Measurements from ENCODE around the gene CARTPT. TPM values are rescaled to one million over a fixed set of nuclear protein-coding genes. Genes with fewer than 3 reads are reported as not detected.

CARTPT gene
- total RNA-seq, 4 donors from 2014 or later, result not detected

GRCh38 chr5:71700803-71701202, 18.3 kb upstream of the CARTPT start:
- intact Hi-C loops (cut with DNase I; ENCODE audit: low total_unique reads), result no loop called here
- no peak overlapping the region for H3K4me3 ChIP-seq (ENCODE audit: low read depth, poor library complexity, severe bottlenecking)
- TF ChIP-seq POLR2A (IDR thresholded peaks at IDR 0.05) (no peak), CTCF (IDR thresholded peaks at IDR 0.05) (no peak)
- DNase-seq (ENCODE audit: low spot score in 2 of 2), result no peak

- DNase-seq (ENCODE audit: low spot score in 2 of 2), result no peak
- TF ChIP-seq CTCF (IDR thresholded peaks at IDR 0.05) (no peak), POLR2A (IDR thresholded peaks at IDR 0.05) (no peak)
- intact Hi-C loops (cut with DNase I; ENCODE audit: low total_unique reads), result no loop called here
- H3K4me3 ChIP-seq (ENCODE audit: low read depth, poor library complexity, severe bottlenecking), result no peak overlapping the region
- WGBS, 2 donors, result 69 to 82% methylated on average over 3 of the region's 3 CpGs
Measured at GRCh38 chr5:71701407-71701806, 17.7 kb upstream of the CARTPT start.

- no peak for DNase-seq (ENCODE audit: low spot score in 2 of 2)
- TF ChIP-seq CTCF (IDR thresholded peaks at IDR 0.05) (no peak), POLR2A (IDR thresholded peaks at IDR 0.05) (no peak)
- H3K4me3 ChIP-seq (ENCODE audit: low read depth, poor library complexity, severe bottlenecking), result no peak overlapping the region
- intact Hi-C loops (cut with DNase I; ENCODE audit: low total_unique reads), result no loop called here
- 28 to 37% methylated on average over 4 of the region's 4 CpGs for WGBS, 2 donors
Measured at GRCh38 chr5:71703941-71704340, 15.1 kb upstream of the CARTPT start.

DNA sequence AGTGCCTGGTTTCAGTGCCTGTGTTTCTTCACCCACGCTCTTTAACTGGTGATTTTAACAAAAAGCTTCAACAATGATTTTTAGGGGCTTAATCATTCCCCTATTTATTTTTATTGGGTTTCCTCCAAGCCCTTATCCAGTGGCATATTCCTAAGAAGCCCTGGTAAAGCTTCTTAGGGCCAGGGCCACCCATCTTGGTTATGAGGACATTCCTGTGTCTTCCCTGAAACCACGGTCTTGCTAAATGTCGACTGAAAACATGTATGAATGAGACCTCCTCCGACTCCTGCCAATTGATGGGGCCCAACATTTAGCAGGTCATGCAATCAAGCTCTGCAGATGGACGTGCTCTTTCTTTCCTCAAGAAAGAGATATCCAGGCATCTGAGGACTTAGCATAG, 13.7 kb upstream of the CARTPT start:
- 88 to 89% methylated on average over 5 of the region's 5 CpGs for WGBS, 2 donors
- H3K4me3 ChIP-seq (ENCODE audit: low read depth, poor library complexity, severe bottlenecking), result no peak overlapping the region
- intact Hi-C loops (cut with DNase I; ENCODE audit: low total_unique reads), result no loop called here
- DNase-seq (ENCODE audit: low spot score in 2 of 2), result no peak
- TF ChIP-seq POLR2A (IDR thresholded peaks at IDR 0.05) (no peak), CTCF (IDR thresholded peaks at IDR 0.05) (no peak)

DNA sequence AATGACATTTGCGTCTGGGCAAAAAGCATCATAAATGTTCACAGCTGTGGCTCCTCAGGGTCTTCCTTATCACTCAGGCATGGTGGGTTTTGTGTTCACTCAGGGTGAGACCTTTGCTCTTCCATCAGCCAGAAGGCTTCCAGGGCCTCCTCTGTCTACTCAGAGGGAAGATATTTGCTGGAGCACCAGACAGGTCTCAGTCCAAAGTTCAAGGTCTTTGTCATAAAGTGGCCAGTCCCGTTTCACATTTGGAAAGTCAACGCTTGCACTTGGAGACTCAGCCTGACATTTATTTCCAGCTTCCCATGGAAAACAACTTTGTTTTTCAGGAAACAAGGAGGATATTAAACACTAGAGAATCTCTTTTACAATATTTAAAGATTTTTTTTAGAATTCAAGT, 12.2 kb upstream of the CARTPT start:
- 77 to 78% methylated on average over 3 of the region's 3 CpGs for WGBS, 2 donors
- intact Hi-C loops (cut with DNase I; ENCODE audit: low total_unique reads), result no loop called here
- TF ChIP-seq CTCF (IDR thresholded peaks at IDR 0.05) (no peak), POLR2A (IDR thresholded peaks at IDR 0.05) (no peak)
- no peak overlapping the region for H3K4me3 ChIP-seq (ENCODE audit: low read depth, poor library complexity, severe bottlenecking)
- DNase-seq (ENCODE audit: low spot score in 2 of 2), result no peak

DNA sequence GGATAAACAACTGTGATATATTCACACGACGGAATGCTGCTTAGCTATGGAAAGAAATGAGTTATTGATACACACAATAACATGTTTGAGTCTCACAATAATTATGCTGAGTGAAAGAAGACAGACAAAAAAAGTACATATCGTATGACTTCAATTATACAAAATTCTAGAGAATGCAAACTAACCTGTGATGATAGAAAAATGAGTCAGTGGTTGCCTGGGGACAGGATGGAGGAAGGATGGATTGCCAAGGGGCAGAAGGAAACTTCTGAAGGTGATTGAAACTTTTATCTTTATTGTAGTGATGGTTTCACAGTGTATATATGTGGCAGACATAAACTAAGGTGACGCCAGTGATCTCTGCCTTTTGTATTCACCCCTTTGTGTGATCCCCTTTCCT, 7.5 kb upstream of the CARTPT start:
- intact Hi-C loops (cut with DNase I; ENCODE audit: low total_unique reads), result no loop called here
- no peak overlapping the region for H3K4me3 ChIP-seq (ENCODE audit: low read depth, poor library complexity, severe bottlenecking)
- TF ChIP-seq CTCF (IDR thresholded peaks at IDR 0.05) (no peak), POLR2A (IDR thresholded peaks at IDR 0.05) (no peak)
- 62 to 72% methylated on average over 4 of the region's 4 CpGs for WGBS, 2 donors
- no peak for DNase-seq (ENCODE audit: low spot score in 2 of 2)

Measured in lower leg skin (tissue), 4 donors.